Measurements from ENCODE around the gene LIN52. TPM values are rescaled to one million over a fixed set of nuclear protein-coding genes. Genes with fewer than 3 reads are reported as not detected.

The LIN52 gene
- total RNA-seq, 2 experiments from 2014 or later = 5.4 to 6.8 TPM

- no peaks in the 10 kb centered on the region for H3K4me1 Mint-ChIP-seq (ENCODE audit: low read depth)
- TF ChIP-seq, protein P1, sequence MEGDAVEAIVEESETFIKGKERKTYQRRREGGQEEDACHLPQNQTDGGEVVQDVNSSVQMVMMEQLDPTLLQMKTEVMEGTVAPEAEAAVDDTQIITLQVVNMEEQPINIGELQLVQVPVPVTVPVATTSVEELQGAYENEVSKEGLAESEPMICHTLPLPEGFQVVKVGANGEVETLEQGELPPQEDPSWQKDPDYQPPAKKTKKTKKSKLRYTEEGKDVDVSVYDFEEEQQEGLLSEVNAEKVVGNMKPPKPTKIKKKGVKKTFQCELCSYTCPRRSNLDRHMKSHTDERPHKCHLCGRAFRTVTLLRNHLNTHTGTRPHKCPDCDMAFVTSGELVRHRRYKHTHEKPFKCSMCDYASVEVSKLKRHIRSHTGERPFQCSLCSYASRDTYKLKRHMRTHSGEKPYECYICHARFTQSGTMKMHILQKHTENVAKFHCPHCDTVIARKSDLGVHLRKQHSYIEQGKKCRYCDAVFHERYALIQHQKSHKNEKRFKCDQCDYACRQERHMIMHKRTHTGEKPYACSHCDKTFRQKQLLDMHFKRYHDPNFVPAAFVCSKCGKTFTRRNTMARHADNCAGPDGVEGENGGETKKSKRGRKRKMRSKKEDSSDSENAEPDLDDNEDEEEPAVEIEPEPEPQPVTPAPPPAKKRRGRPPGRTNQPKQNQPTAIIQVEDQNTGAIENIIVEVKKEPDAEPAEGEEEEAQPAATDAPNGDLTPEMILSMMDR (IDR thresholded peaks at IDR 0.05) = no peak
- DNase-seq (no peak), ATAC-seq (ENCODE audit: poor library complexity) (no peak)
- POLR2A ChIA-PET = interaction anchor here (0.7 kb wide), 1 partner anchor 56 kb away, joined by 3 read pairs; no protein-coding TSS in a partner anchor
- H3K4me3 Mint-ChIP-seq = no peak overlapping the region
- H3K4me3 ChIP-seq (ENCODE audit: low read length) = no peak overlapping the region
- no peaks in the 10 kb centered on the region for H3K4me1 ChIP-seq (ENCODE audit: insufficient read depth, low read length)
- intact Hi-C loops (cut with DNase I, micrococcal nuclease) = no loop called here
- no peaks in the 10 kb centered on the region for H3K27me3 ChIP-seq (ENCODE audit: control insufficient read depth in 1 of 2, insufficient read depth in 2 of 2, low read length in 2 of 2)
- no peak overlapping the region for H3K27ac Mint-ChIP-seq
- no peaks in the 10 kb centered on the region for H3K9me3 ChIP-seq (ENCODE audit: control insufficient read depth in 1 of 2, insufficient read depth in 1 of 2, low read length in 2 of 2)
- H3K9me3 Mint-ChIP-seq = no peaks in the 10 kb centered on the region
- H3K27me3 Mint-ChIP-seq = no peaks in the 10 kb centered on the region
- H3K36me3 Mint-ChIP-seq (ENCODE audit: low read depth) = peaks cover 10% of the 10 kb centered on the region
- H3K36me3 ChIP-seq (ENCODE audit: insufficient read depth, low read length) = no peaks in the 10 kb centered on the region
- no peak overlapping the region for H3K27ac ChIP-seq (ENCODE audit: low read depth in 1 of 2, low read length in 2 of 2)
- CTCF ChIA-PET = no interaction called here
Measured at GRCh38 chr14:74127634-74128033, 42.9 kb downstream of the LIN52 start.

GRCh38 chr14:74133833-74134481, 49.2 kb downstream of the LIN52 start:
- H3K4me3 ChIP-seq (ENCODE audit: low read length) = no peak overlapping the region
- CTCF ChIA-PET = no interaction called here
- Mint-ChIP-seq H3K27me3 (no peaks in the 10 kb centered on the region), H3K36me3 (ENCODE audit: low read depth) (no peaks in the 10 kb centered on the region), H3K4me3 (no peak overlapping the region), H3K9me3 (no peaks in the 10 kb centered on the region), H3K4me1 (ENCODE audit: low read depth) (peaks cover 31% of the 10 kb centered on the region), H3K27ac (peak overlapping the region; percentile 50)
- no peaks in the 10 kb centered on the region for H3K9me3 ChIP-seq (ENCODE audit: control insufficient read depth in 1 of 2, insufficient read depth in 1 of 2, low read length in 2 of 2)
- no peaks in the 10 kb centered on the region for H3K27me3 ChIP-seq (ENCODE audit: control insufficient read depth in 1 of 2, insufficient read depth in 2 of 2, low read length in 2 of 2)
- ATAC-seq (ENCODE audit: poor library complexity) (no peak), DNase-seq (no peak)
- intact Hi-C loops (cut with DNase I, micrococcal nuclease) = no loop called here
- TF ChIP-seq, protein P1 (IDR thresholded peaks at IDR 0.05) = no peak
- peaks cover 8% of the 10 kb centered on the region for H3K4me1 ChIP-seq (ENCODE audit: insufficient read depth, low read length)
- no peaks in the 10 kb centered on the region for H3K36me3 ChIP-seq (ENCODE audit: insufficient read depth, low read length)
- no peak overlapping the region for H3K27ac ChIP-seq (ENCODE audit: low read depth in 1 of 2, low read length in 2 of 2)
- POLR2A ChIA-PET = no interaction called here

GRCh38 chr14:74134484-74134883, 49.7 kb downstream of the LIN52 start:
- Mint-ChIP-seq H3K4me1 (ENCODE audit: low read depth) (peaks cover 31% of the 10 kb centered on the region), H3K4me3 (no peak overlapping the region), H3K36me3 (ENCODE audit: low read depth) (no peaks in the 10 kb centered on the region), H3K27ac (peak overlapping the region; percentile 50), H3K27me3 (no peaks in the 10 kb centered on the region), H3K9me3 (no peaks in the 10 kb centered on the region)
- H3K27me3 ChIP-seq (ENCODE audit: control insufficient read depth in 1 of 2, insufficient read depth in 2 of 2, low read length in 2 of 2) = no peaks in the 10 kb centered on the region
- CTCF ChIA-PET = no interaction called here
- ATAC-seq (ENCODE audit: poor library complexity) (no peak), DNase-seq (no peak)
- peaks cover 8% of the 10 kb centered on the region for H3K4me1 ChIP-seq (ENCODE audit: insufficient read depth, low read length)
- no peaks in the 10 kb centered on the region for H3K9me3 ChIP-seq (ENCODE audit: control insufficient read depth in 1 of 2, insufficient read depth in 1 of 2, low read length in 2 of 2)
- H3K36me3 ChIP-seq (ENCODE audit: insufficient read depth, low read length) = no peaks in the 10 kb centered on the region
- POLR2A ChIA-PET = no interaction called here
- H3K4me3 ChIP-seq (ENCODE audit: low read length) = no peak overlapping the region
- TF ChIP-seq, protein P1 (IDR thresholded peaks at IDR 0.05) = no peak
- H3K27ac ChIP-seq (ENCODE audit: low read depth in 1 of 2, low read length in 2 of 2) = no peak overlapping the region
- intact Hi-C loops (cut with DNase I, micrococcal nuclease) = no loop called here

All from CD4-positive, alpha-beta T cell (primary cell).